HG03060 (cell line): ENCODE measurements around the gene ZCCHC3.
"Not testable (repeated sequence)": the region's sequence is repeated elsewhere in the genome, so short reads cannot be mapped to it uniquely, and the experiment has no call there.

Experiments used
- ATAC-seq: cut with Tn5 transposase; IDR thresholded peaks from one replicate; pipeline ENCODE4 v1.9.1; 2021; ENCODE audit warnings: low read depth, moderate number of reproducible peaks; ENCODE audit not compliant: unreplicated experiment

Gene ZCCHC3, protein sequence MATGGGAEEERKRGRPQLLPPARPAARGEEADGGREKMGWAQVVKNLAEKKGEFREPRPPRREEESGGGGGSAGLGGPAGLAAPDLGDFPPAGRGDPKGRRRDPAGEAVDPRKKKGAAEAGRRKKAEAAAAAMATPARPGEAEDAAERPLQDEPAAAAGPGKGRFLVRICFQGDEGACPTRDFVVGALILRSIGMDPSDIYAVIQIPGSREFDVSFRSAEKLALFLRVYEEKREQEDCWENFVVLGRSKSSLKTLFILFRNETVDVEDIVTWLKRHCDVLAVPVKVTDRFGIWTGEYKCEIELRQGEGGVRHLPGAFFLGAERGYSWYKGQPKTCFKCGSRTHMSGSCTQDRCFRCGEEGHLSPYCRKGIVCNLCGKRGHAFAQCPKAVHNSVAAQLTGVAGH

DNA sequence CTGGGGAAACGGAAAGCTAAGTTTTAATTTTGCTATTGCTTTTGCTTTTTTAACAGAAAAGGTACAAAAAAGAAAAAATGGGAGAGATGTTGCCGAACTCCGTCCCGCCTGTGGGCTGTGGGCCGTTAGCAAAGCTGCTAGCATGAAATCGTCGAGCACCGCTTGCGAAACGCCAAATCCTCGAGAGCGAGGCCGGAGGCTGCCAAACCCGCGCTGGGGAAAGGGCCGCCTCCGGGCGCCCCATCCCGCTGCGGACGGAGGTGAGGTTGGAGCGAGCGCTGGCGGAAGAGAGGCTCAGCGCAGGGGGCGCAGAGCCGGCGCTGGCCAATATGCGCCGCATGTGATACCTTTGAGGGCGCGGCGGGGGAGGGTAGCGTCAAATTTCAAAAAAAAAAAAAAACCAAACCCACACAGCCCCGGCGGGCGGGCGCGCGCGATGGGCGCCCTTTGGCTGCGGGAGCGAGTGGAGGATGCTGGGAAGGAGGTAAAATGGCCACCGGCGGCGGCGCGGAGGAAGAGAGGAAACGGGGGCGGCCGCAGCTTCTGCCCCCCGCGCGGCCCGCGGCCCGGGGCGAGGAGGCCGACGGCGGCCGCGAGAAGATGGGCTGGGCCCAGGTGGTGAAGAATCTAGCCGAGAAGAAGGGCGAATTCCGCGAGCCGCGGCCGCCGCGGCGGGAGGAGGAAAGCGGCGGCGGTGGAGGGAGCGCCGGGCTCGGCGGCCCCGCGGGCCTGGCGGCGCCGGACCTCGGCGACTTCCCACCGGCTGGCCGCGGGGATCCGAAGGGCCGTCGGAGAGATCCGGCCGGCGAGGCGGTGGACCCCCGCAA, at the start of gene ZCCHC3:
Gene ZCCHC3 (plus strand): TSS at position 473 of the 827 bp plus-strand sequence. CDS start 17 bp downstream, at position 490.
- ATAC-seq, result no peak

GRCh38 chr20:251354-251753, 46.0 kb upstream of the ZCCHC3 start:
- ATAC-seq, result no peak

DNA sequence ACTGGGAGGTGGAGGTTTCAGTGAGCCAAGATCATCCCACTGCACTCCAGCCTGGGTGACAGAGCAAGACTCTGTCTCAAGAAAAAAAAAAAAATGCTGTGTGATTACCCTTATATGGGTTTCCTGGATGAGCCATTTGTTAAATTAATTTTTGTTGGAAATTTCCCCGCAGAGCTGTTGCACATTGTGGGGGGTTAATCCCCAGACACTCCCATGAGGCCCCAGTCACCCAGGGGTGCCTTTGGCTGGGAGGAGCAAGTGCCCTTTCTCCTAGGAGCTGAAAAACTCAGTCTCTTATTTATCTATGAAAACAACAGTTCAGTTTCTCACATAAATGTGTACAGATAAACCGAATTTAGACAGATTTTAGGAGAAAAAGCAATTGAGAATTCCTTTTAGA, 44.6 kb upstream of the ZCCHC3 start:
- no peak for ATAC-seq

DNA sequence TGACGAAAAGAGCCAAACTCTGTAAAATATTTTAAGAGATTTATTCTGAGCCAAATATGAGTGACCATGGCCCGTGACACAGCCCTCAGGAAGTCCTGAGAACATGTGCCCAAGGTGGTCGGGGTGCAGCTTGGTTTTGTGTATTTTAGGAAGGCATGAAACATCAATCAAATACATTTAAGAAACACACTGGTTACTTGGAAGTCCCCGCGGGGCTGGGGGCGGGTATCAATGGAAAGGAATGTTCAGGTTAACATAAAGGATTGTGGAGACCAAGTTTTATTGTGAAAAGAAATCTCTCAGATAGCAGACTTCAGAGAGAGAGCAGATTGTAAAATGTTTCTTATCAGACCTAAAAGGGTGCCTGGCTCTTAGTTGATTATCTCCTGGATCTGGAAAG, 43.9 kb upstream of the ZCCHC3 start:
- not testable (repeated sequence) for ATAC-seq

DNA sequence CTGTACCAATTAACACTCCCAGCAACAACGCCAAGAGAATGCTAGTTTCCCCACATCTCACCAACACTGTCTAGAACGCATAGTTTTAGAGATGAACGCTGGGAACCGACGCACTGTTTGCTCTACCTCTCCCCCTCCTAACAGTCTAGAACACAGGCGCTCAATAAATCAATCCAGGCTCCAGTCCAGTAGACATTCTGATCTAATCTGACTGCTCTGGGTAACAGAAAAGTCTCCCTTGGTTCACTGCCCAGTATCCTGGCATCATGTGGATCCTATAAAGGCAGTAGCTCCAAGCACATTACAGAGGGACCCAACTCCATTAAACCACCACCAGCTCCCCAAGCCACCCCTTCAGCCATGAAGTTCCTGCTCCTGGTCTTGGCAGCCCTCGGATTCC, 40.0 kb upstream of the ZCCHC3 start, which contains the start of gene DEFB132:
Gene DEFB132 (plus strand): TSS at position 306 of the 400 bp plus-strand sequence. CDS start 55 bp downstream, at position 361.
- no peak for ATAC-seq

GRCh38 chr20:258269-258858, 39.0 kb upstream of the ZCCHC3 start:
- no peak for ATAC-seq

DNA sequence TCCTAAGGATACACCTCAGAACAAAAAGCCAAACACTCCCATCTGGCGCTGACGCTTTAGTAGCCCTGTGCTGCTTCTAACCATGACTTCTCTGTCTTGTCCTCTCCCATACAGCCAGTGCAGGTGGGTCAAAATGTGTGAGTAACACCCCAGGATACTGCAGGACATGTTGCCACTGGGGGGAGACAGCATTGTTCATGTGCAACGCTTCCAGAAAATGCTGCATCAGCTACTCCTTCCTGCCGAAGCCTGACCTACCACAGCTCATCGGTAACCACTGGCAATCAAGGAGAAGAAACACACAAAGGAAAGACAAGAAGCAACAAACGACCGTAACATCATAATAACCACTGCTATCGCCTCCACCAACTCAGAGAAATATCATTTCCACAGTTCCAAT, 38.4 kb upstream of the ZCCHC3 start:
- no peak for ATAC-seq

DNA sequence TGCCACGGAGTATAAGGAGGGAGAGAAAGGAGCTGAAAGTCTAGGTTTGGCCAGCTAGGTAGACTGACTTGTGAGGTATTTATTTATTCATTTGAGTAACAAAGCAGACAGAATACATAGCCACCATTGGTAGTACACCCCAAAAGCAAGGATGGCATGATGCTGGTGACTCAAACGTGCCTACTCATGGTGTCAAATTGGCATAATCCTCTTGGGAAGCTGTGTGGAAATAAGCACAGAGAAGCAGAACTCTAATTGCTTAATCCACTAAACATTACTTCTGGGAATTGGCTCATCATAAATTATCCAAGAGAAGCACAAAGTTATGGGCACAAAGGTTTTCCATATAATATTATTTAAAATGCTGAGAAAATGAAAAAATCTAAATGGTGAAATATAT, 37.4 kb upstream of the ZCCHC3 start:
- no peak for ATAC-seq

DNA sequence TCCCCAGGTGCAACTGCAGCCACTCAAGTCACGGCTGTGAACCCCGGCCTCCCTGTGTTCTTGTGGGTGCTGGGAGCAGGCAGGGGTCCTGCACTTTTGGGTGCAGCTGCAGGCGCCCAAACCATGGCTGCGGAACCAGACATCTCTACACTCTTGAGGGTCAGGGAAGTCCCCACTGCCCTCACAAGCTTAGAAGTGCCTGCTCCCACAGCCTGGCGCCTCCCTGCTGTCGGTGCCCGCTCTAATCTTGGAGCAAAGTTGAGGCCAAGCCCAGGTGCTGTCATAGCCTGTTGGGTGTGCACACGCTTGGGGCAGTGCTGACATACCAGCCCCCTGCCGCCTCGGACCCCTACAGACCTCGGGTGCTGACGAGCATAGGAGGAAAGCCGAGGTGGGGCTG, 33.7 kb upstream of the ZCCHC3 start:
- ATAC-seq, result no peak

GRCh38 chr20:266596-267562, 30.5 kb upstream of the ZCCHC3 start:
- peak; percentile 90 for ATAC-seq

DNA sequence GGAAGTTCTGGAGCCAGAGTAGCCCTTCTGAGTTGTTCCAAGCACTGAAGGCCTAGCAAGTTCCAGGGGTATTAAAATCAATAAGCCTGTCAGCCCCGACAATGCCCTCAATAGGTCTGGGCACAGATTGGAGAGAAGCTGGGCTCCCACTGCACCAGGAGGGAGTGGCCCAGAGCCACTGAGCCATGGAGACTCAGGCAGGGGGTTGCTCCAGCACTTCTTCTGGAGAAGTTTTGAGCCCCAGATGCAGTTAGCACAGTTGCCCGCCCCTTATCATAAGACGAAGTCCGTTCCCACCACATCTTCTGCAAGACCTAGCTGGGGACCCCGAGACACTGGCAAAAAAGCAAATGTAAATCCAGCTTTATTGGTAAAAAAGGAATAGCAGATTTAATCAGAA, 26.9 kb upstream of the ZCCHC3 start:
- ATAC-seq, result no peak

- ATAC-seq, result no peak
Observed at GRCh38 chr20:271069-271468, 26.3 kb upstream of the ZCCHC3 start.

DNA sequence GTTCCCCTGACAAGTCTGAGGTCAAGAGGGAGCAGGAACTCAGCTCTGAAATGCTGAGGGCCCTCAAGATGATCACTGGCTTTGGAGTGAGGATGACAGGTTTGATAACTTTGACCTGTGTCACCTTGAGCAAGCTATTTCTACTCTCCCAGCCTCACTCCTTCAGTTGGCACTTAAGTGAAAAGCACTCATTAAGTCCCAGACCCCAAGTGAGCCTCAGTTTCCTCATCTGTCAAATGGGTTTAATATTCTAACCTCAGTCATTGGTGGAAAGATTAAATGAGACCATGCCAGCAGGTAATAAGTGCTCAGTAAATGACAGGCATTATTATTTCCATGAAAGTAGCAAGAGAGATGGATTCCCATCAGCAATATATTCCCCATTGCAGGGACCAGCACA, 25.8 kb upstream of the ZCCHC3 start:
- ATAC-seq, result no peak

- ATAC-seq, result no peak
Observed at GRCh38 chr20:272718-273117, 24.7 kb upstream of the ZCCHC3 start.

- no peak for ATAC-seq
Observed at GRCh38 chr20:273884-274283, 23.5 kb upstream of the ZCCHC3 start.

DNA sequence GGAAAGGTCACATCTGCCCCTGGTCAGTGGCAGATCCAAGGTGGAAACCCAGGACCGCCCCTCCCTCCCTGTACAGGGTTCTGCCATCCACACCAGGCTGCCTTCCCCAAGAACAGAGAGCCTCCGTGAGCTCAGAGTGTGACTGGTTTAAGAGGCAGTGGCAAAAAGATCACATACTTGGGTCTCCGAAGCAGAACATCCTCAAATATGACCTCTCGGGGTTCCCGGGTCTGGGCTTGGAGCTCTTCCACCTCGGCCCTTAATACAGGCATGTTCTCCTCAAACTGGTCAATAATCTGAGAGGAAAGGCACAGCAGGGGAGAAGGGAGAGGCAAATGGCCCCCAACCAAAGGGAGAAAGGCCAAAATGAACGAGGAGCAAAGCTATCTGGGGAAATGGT, 21.6 kb upstream of the ZCCHC3 start:
- ATAC-seq, result no peak

DNA sequence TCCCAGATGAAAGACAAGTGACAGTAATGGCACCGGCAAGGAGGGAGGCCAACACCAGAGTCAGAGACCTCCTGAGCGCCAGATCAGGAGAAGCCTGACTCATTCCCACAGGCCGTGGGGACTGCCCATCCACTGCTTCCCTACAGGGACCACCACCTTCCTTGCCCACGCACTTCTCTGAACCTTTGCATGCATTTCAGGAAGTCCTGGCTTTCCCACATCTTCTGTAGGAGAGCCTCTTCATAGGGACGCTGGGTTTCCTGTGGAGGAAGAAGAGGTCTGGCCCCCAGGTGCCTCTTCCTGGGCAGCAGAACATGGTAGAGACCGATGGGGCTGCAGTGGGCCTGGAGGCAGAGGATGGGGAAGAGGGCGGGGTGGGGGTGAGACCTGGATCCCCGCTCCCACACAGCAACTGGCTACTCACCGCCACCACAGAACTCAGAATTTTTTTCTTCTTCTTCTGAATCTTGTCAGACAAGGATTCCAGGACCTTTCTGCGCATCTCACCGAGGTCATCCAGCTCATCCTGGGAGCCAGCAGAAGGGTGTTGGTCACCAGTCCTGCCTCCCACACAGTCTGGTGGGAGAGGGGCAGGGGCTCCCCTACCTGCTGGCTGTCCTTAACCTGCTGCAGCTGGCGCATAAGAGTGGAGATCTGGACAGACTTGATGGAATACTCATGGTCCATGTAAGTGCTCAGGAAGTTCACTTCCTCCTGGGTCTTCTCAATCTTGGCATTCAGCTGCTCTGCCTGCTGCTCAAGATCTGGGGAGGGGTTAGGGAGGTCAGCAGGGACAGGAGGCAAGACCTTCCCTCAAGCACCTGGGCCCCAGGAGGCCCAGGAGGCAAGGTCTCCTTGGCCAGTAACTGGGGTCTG, 20.5 kb upstream of the ZCCHC3 start:
- no peak for ATAC-seq

DNA sequence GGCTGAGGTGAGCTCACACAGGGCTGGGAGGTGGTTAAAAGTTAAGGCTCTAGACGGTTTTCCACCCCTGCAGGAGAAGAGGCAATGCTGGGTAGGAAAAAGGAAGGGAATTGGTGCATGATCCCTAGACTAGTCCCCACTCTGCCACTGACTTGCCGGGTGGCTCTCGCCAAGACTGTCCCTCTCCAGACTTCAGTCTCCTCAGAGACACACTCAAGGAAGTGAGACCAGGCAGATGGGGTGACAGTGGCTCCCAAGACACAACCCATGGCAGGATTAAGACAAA, 19.9 kb upstream of the ZCCHC3 start:
- no peak for ATAC-seq

DNA sequence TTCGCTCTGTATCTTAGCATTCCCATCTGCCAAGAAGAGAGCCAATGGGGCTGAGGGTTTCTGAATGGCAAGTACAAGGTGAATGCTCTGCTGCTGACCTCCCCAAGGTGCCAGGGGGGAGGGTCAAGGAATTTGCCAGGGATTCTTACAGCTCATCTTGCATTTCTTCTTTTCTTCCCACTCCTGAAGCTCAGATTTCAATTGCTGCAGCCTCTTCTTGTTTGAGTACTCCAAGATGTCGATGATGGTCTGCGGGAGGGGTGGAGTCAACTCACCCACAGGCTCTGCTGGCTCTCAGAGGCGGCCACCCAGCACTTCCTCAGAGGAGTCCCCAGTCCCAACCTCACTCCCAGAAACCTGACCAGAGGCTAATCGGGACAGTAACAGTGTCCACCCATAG, 19.2 kb upstream of the ZCCHC3 start:
- no peak for ATAC-seq
